Endothelial cell of umbilical vein (primary cell): ENCODE measurements around the gene BHLHE23. TPM values are rescaled to one million over a fixed set of nuclear protein-coding genes. Genes with fewer than 3 reads are reported as not detected.
"Not testable (repeated sequence)": the region's sequence is repeated elsewhere in the genome, so short reads cannot be mapped to it uniquely, and the experiment has no call there.

Experiments
- BruUV-seq: library from RNA; stranded (reverse); fragments of 400-500 nt; replicated peaks from 2 replicates; lab custom pipeline; 2021; lab: Mats Ljungman, UMichigan
- CTCF ChIA-PET: fragments of 300-600, 350-600 bp; sonication (Branson Sonifier 250); formaldehyde crosslinking; loops from one replicate; lab custom pipeline; 2021; ENCODE audit warnings: antibody characterized with exemption, inconsistent platforms; lab: Charles Lee
- POLR2A ChIA-PET: fragments of 300-600, 350-600 bp; sonication (Branson Sonifier 250); formaldehyde crosslinking; loops from one replicate; lab custom pipeline; 2021; ENCODE audit warnings: antibody characterized with exemption, inconsistent platforms; lab: Charles Lee
- DNase-seq: peaks from one replicate; pipeline ENCODE4 v3.0.0-alpha.2; 2011; ENCODE audit warnings: low read depth, low spot score
- FAIRE-seq: peaks from 2 replicates; lab custom pipeline; 2011; peaks lifted over from hg19 to GRCh38; lab: Jason Lieb, UNC
- H2AFZ ChIP-seq: 2 replicates; pipeline ENCODE4 v1.6.0; 2012; ENCODE audit warnings: low read depth, low read length, control low read depth, inconsistent platforms
- H3K27ac ChIP-seq: 2 replicates; pipeline ENCODE4 v1.5.1; 2011; ENCODE audit warnings: low read depth, mild to moderate bottlenecking, control low read depth, low read length, moderate library complexity; ENCODE audit not compliant: insufficient read depth
- H3K27me3 ChIP-seq, 2 experiments: 2 replicates each; pipeline versions ENCODE4 v1.6.0 to v1.6.1; 2011; ENCODE audit warnings: low read length in 2 of 2, mixed read lengths in 1 of 2; ENCODE audit not compliant: control insufficient read depth in 2 of 2, insufficient read depth in 2 of 2
- H3K36me3 ChIP-seq, 2 experiments: 2 replicates in 1 of 2; 3 replicates in 1 of 2; pipeline ENCODE4 v1.5.1; 2011; ENCODE audit warnings: low read length in 2 of 2, mild to moderate bottlenecking in 1 of 2, moderate library complexity in 1 of 2; ENCODE audit not compliant: control insufficient read depth in 2 of 2, insufficient read depth in 2 of 2; ENCODE audit errors: extremely low read depth in 1 of 2
- H3K4me1 ChIP-seq: 3 replicates; pipeline ENCODE4 v1.5.1; 2011; ENCODE audit warnings: mild to moderate bottlenecking, low read length; ENCODE audit not compliant: control insufficient read depth, insufficient read depth; ENCODE audit errors: extremely low read depth
- H3K4me2 ChIP-seq: 2 replicates; pipeline ENCODE4 v1.6.1; 2011; ENCODE audit warnings: low read length, control low read depth, mixed read lengths; ENCODE audit not compliant: insufficient read depth
- H3K4me3 ChIP-seq, 3 experiments: fragments of 200-600 bp in 1 of 3; sonication (generic), shearing (Covaris generic) in 1 of 3; replicated peaks in 1 of 3; 2 replicates each; pipeline ENCODE4 v1.5.1; 2011 to 2016; ENCODE audit warnings: control low read depth in 3 of 3, low read length in 3 of 3, mild to moderate bottlenecking in 2 of 3, inconsistent platforms in 1 of 3, low read depth in 1 of 3, moderate library complexity in 1 of 3; ENCODE audit not compliant: insufficient read depth in 1 of 3
- H3K79me2 ChIP-seq: 2 replicates; pipeline ENCODE4 v1.6.0; 2012; ENCODE audit warnings: low read length, inconsistent platforms; ENCODE audit not compliant: control insufficient read depth, insufficient read depth
- H3K9ac ChIP-seq: replicated peaks from 2 replicates; pipeline ENCODE3; 2011; ENCODE audit warnings: low read length, control low read depth; ENCODE audit not compliant: insufficient read depth; ENCODE audit errors: extremely low read depth
- H3K9me1 ChIP-seq: replicated peaks from 3 replicates; pipeline ENCODE4 v1.6.0; 2011; ENCODE audit warnings: mild to moderate bottlenecking, low read length; ENCODE audit not compliant: control insufficient read depth, insufficient read depth; ENCODE audit errors: extremely low read depth
- H3K9me3 ChIP-seq: replicated peaks from 2 replicates; pipeline ENCODE4 v1.5.1; 2012; ENCODE audit warnings: low read length, inconsistent platforms; ENCODE audit not compliant: control insufficient read depth, insufficient read depth
- H4K20me1 ChIP-seq: replicated peaks from 2 replicates; pipeline ENCODE3; 2011; ENCODE audit warnings: mild to moderate bottlenecking, low read length; ENCODE audit not compliant: control insufficient read depth, insufficient read depth; ENCODE audit errors: extremely low read depth
- EZH2 ChIP-seq: IDR thresholded peaks from 2 replicates; pipeline ENCODE4 v1.6.1; 2012; ENCODE audit warnings: borderline replicate concordance, low read depth, mild to moderate bottlenecking, moderate library complexity, low read length, inconsistent platforms; ENCODE audit not compliant: severe bottlenecking
- MYC ChIP-seq: IDR thresholded peaks from one replicate; pipeline ENCODE4 v1.6.1; 2011; ENCODE audit warnings: mild to moderate bottlenecking, low read depth, low read length
- POLR2AphosphoS5 ChIP-seq: IDR thresholded peaks from 2 replicates; pipeline ENCODE4 v1.6.1; 2012; ENCODE audit warnings: low read depth, mild to moderate bottlenecking, control low read depth, low read length, moderate library complexity; ENCODE audit not compliant: insufficient read depth
- dilution Hi-C: fragments of 300-500 bp; cut with MboI; formaldehyde crosslinking; loops from one replicate; pipeline ENCODE4 v1.15.0; 2019; ENCODE audit warnings: low sequenced_read_pairs; ENCODE audit not compliant: extremely low pct_ligation_motif_present
- intact Hi-C: fragments of 100-400 bp; cut with micrococcal nuclease; formaldehyde crosslinking; loops from one replicate; pipeline ENCODE4 v1.10.0; 2022
- polyA plus RNA-seq, 4 experiments: library from polyadenylated mRNA; depleted of rRNA in 3 of 4; stranded (reverse) in 3 of 4; unstranded in 1 of 4; fragments of >200 nt; gene quantifications; 2 replicates each; pipeline versions ENCODE4 v1.2.1 to v1.2.3, GENCODE V29; 2011 to 2012; ENCODE audit warnings: missing spikeins in 1 of 4
- total RNA-seq: library from RNA; stranded (reverse); gene quantifications from 2 replicates; pipeline ENCODE4 v1.2.3, GENCODE V29; 2021

The BHLHE23 gene
- total and polyA plus RNA-seq, 2 donors (not counting 3 experiments of a cell fraction or from before 2014, with no cell fraction given) = not detected

DNA sequence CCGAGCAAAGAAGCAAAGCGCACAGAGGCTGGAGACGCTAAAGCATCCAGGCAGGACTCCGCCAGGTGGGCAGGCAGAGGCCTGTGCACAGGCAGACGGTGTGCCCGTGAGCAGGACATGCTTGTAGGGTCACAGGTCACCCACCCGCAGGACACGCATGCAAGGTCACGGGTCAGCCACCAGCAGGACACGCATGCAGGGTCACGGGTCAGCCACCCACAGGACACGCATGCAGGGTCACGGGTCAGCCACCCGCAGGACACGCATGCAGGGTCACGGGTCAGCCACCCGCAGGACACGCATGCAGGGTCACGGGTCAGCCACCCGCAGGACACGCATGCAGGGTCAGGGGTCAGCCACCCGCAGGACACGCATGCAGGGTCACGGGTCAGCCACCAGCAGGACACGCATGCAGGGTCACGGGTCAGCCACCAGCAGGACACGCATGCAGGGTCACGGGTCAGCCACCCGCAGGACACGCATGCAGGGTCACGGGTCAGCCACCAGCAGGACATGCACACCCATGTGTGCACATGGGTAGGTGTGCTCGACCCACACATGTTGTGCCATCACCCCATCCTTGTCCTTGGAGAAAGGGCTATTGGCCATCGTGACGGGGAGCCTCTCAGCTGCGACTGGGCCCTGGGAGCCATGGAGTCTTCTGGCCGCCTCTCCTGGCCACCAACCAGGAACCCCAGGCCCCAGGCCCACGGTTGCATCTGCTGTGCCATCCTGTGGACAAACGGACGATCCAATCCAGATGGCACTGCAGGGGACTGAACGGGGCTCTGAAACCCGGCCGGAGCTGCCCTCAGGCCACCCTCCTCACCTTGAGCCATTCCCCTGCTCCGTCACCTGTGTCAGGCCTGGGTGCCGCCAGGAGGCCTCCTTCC is 28.2 kb upstream of the BHLHE23 start:
- H3K4me3 ChIP-seq, H3K79me2 ChIP-seq, H3K4me1 ChIP-seq, intact Hi-C loops, CTCF ChIA-PET, H3K9me3 ChIP-seq, DNase-seq, H2AFZ ChIP-seq, dilution Hi-C loops, FAIRE-seq, BruUV-seq, H3K27ac ChIP-seq, H4K20me1 ChIP-seq, H3K4me2 ChIP-seq, H3K9ac ChIP-seq, H3K36me3 ChIP-seq, H3K9me1 ChIP-seq, POLR2A ChIA-PET: not testable (repeated sequence)
- H3K27me3 ChIP-seq = peaks cover 17 to 26% of the 10 kb centered on the region in 2 experiments

DNA sequence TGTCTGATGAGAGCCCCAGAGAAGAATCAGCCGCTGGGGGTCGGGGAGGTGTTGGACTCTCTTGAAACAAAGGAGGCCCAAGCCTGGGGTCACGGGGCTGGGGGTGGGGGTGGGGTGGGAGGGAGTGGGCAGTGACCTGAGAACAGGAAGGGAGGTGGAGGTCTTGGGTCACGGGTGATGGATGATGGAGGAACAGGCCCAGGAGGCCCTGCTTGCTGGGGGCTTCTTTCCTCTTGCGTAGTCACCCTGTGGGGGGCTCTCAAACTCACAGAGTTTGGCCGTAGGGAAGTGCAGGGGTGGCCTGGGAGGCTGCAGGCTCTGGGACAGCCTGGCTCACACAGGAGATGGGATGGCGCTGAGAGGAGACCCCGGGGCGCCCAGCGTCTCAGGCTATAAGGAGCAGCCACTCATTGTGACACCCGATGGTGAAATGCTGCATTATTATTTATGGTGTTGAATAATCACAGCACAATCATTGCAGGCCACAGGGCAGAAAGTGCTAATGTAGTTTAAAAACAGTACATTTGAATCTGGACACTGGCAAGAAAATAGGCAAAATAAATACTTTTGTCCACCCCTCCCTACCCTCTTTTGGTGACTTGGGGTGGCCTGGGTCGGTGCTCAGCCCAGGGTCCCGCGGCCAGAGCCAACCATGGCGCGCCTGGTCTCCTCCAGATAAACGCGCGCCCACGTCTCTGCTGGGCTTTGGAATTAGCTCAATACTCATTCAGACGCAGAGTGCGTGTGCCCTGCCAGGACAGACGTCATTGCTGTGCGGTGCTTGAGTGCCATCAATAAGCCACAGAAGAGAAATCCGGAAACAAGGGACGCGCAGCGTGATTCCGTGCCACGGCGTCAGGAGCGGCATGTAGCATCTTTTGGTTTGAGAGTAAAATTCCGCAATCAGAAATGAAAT is 27.3 kb upstream of the BHLHE23 start:
- no TSS peak for BruUV-seq
- Histone ChIP-seq H3K4me3 (no peak overlapping the region), H2AFZ (no peak overlapping the region), H3K79me2 (no peaks in the 10 kb centered on the region), H3K9ac (no peak overlapping the region), H3K36me3 (no peaks in the 10 kb centered on the region), H3K27ac (no peak overlapping the region), H3K9me1 (no peaks in the 10 kb centered on the region), H4K20me1 (no peaks in the 10 kb centered on the region), H3K4me2 (no peak overlapping the region), H3K4me1 (no peaks in the 10 kb centered on the region), H3K9me3 (no peaks in the 10 kb centered on the region), H3K27me3 (peaks cover 19 to 31% of the 10 kb centered on the region in 2 experiments)
- ChIA-PET CTCF (no interaction called here), POLR2A (no interaction called here)
- intact Hi-C loops = no loop called here
- no peak for TF ChIP-seq EZH2
- TF ChIP-seq MYC = no peak
- no peak for TF ChIP-seq POLR2AphosphoS5
- DNase-seq (no peak), FAIRE-seq (no peak)
- dilution Hi-C loops = no loop called here
